Measurements from ENCODE around the gene DUS1L. TPM values are rescaled to one million over a fixed set of nuclear protein-coding genes. Genes with fewer than 3 reads are reported as not detected.

Gene DUS1L
- total RNA-seq, 1 experiment from 2014 or later = 44.9 TPM

DNA sequence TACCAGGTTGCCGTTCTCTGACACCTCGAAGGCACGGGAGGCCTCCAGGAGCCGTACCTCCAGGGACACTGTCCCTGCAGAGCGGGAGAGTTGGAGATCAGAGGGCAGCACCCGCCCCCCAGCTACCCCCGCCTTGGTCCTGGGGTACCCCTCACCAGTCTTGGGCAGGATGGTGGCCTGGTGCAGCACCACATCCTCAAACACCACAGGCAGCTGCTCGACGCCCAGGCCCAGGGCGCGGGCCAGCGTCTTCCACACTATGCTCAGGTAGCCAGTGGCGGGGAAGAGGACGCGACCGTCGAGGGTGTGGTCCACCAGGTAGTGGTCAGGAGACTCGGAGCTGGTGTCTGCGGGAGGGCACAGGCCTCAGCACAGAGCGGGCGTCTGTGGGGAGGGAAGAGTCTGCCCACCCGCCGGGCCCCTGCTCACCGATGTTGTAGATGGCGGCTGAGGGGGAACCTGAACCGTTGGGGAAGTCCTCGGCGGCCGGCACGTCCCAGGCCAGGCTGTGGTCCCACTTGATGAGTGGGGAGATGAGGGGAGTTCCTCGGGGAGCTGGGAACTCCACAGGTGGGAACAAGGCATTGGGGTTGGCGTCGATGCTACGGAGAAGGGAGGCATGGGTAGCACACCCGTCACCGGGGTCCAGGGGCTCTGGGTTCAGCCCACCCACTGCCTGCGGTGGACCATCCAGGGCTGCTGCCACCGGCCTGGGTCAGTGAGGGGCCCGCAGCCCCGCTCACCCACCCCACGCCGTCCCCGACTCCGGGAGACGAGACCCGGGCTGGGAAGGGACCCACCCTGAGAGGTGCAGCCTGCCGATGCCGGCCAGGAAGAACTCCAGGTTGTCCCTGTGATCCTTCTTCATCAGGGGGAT lies 22.6 kb upstream of the DUS1L start:
- DNase-seq (ENCODE audit: low spot score) = no peak

DNA sequence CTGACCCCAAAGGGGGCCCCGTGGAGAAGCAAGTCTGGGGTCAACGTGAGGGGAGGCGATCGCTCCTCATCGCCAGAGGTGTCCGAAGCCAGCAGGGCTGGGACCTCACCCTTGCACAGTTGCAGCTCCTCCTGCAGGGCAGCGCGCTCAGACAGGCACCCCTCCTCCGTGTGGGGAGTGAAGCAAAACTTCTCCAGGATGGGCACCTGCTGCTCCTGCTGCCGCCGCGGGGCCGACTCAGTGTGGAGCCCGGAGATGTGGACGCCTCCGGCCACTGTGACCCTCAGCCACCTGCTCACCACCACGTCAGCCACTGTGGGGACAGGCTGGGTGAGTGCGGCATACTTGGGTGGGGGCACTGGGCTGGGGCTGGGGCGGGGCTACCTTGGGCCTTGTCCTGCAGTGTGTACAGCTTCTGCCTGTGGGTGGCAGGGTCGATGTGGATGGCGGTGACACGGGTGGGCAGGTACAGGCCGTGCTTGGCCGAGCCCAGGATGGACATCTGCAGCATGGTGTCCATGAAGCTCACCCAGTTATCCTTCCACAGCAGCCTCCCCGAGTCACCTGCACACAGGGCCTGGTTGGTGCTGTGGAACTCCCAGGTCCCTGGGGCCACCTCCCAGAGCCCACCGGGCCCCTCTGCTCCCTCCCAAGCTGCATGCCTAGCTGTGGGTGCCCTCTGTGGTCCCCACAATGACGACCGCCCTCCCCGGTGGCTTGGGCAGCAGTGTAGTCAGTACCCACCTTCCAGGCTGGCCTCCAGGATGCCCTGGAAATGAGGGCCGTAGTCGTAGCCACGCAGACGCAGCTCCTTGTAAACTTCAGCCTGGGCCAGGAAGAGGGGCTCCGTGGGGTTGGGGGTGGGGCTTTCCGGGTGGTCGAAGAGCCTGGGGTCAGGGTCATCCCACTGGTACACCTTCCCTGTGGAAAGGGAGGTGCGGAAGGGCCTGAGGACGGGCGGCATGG lies 21.6 kb upstream of the DUS1L start:
- no peak for DNase-seq (ENCODE audit: low spot score)

DNA sequence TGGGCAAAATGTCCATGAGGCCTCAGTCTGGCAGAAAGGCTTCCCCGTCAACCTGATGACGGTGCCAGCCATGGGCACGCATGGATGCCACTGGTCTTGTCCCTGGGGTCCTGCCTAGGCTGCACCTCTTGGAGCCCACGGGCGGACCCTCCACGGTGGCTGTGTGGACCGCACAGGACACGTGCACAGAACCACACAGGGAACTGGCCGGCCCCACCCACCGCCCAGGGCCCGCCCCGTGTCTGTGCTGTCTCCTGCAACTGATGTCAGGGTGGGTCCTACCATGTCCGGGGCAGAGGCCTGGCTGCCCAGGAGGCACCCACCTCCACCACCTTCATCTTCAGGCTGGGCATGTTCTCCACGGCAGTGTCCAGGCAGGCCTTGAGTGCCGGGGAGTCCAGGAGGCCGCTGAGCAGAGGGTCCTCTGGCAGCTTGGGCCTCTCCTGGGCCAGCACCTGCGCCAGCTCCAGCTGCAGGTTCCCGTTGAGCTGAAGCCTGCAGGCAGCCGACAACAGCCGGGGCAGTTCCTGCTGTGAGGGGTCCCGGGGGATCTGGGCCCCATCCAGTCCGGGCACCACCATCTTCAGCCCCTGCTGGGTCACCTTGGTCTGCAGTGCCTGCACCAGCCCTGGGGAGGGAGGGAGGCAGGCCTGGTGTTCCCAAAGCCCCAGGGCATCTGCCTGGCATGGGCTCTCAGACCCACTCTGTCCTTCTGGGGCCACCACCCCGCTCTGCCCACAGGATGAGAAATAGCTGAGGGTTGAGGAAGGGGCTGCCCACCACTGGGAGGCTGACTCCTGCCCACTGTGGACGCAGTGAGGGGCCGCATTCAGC lies 20.5 kb upstream of the DUS1L start:
- DNase-seq (ENCODE audit: low spot score) = no peak

DNA sequence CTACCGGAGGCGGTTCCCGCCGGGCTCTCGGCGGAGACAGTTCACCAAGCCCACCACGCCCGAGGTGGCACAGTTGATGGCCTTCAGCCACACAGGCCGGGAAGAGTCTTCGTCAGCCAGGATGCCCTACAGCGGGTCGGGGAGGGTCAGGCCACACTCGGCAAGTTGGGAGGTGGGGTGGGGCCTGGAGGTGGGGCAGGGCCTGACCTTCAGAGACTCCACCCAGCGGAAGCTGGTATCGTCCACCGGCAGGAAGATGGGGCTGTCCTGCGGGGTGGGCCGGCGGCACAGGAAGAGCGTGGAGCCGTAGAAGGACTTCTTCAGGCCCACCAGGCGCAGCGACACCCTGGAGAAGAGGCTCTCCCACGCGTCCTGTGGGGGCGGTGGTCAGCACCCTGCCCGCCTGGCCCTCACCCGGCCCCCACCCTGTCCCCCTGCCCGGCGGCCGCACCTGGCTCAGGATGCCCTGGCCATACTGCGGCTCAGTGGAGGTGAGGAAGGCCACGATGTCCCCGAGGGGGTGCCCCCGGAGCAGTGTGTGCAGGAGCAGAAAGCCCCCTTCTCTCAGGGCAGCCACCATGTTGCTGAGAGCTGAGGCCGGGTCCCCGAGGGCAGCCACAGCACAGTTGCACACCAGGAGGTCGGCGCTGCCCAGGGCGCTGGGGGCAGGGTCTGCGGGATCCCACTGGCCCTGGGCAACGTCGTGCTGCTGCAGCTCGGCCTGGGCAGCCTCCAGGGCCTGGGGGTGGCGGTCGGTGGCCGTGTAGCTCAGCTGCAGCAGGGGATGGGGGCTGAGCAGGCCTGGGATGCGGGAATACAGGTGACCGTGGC lies 19.6 kb upstream of the DUS1L start:
- no peak for DNase-seq (ENCODE audit: low spot score)

DNA sequence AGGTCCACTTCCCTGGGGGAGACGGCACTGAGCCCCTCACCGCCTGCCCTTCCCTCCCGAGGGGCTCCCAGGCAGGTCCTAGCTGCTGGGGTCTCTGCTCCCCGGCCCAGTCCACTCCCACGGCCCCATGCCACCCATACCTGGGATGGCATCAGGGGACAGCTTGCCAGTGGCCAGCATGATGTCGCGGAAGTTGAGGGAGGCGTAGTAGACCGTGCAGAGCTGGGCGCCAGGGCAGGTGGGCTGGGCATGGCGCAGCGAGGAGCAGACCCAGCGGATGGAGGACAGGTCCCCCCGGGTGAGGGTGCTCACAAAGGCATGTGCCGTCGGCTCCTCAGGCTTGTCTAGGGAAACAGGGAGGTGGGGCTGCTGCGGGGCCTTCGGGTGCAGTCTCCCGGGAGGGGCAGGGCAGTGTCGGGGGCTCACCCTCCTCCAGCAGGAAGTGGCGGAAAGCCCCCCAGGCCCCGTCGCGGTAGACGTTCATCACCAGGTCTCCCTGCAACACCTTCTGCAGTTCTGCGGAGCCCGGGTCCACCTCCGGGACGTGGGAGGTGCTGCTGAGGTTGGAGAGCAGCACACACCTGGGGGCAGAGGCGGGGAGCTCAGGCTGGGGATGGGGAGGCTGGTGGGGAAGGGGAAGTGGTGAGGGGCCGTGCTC lies 18.9 kb upstream of the DUS1L start:
- DNase-seq (ENCODE audit: low spot score) = no peak

DNA sequence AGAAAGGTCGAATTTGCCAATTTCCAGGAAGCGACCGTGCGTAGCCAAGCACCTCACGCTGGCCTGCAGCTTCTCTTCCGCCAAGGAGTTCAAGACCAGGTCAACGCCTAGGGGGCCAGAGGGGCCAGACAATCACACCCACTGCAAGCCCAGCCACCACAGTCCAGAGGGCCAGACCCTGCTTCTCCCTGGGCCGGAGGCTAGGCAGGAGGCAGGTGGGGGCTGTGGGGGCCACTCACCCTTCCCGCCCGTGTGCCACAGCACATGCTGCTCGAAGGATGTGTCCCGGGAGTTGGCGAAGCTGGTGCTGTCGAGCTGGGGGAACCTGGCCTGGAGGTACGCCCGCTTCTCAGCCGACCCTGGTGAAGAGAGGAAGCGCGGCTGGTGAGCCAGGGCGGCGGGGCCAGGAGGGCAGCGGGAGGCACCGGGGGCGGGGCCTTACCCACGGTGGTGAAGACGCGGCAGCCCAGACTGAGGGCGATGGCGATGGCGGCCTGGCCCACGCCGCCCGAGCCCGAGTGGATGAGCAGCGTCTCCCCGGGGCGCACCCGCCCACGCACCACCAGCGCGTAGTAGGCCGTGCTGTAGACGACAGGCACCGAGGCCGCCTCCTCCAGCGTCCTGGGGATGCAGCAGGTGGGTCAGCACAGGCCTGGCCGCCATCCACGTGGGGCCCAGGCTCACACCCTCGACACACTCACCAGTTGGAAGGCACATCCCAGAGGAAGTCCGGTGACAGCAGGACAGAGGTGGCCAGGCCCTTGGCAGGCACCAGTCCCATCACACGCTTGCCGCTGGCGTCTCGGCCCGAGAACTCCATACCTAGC lies 18.1 kb upstream of the DUS1L start:
- no peak for DNase-seq (ENCODE audit: low spot score)

DNA sequence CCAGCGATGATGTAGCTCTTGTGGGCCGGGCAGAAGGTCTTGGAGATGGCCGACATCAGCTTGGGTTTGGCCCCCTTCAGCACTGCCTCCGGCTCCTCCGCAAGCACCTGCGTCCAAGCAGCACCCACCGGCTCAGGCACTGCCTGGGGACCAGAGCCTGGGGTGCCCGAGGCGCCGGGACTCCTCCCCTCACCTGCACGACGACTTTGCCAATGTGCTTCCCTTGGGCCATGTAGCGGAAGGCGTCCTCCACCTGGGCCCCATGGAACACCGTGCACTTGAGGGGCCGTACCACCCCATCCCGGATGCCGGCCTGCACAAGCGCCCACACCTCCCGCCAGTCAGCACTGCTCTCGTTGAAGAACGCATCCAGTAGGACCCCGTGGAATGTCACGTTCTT lies 17.4 kb upstream of the DUS1L start:
- no peak for DNase-seq (ENCODE audit: low spot score)

DNA sequence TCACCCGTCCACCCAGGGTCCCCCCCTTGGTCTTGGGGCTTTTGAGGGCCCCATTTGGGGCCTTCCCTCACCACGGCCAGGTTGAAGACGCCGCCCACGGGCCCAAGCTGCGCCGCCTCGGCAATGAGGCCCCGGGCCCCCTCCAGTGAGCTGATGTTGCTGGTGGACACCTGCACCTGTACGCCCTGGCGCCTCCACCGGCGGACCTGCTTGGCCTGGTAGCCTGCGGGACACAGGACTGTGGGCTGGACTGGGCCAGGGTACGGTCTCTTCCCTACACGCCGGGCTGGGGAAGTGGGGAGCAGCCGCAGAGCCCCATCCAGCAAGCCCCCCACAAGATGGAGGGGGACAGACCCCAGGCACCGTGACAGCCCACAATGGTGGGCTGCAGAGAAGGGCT lies 16.9 kb upstream of the DUS1L start:
- DNase-seq (ENCODE audit: low spot score) = no peak

DNA sequence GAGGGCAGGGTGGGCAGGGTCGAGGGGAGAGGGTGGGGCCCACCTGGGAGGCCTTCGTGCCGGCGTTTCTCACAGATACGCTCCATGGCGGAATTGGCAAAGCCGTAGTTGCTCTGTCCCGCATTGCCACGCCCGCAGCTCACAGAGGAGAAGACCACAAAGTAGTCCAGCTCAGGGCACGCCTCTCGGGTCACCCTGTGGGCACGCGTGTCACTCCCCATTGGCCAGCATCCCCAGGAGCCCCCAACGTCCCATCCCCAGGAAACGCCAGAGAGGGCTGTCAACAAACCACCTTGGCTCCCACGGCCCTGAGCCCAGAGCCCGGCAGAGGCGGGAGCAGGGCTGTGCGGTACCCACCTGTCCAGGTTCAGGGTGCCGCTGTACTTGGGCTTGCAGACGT lies 16.4 kb upstream of the DUS1L start:
- no peak for DNase-seq (ENCODE audit: low spot score)

DNA sequence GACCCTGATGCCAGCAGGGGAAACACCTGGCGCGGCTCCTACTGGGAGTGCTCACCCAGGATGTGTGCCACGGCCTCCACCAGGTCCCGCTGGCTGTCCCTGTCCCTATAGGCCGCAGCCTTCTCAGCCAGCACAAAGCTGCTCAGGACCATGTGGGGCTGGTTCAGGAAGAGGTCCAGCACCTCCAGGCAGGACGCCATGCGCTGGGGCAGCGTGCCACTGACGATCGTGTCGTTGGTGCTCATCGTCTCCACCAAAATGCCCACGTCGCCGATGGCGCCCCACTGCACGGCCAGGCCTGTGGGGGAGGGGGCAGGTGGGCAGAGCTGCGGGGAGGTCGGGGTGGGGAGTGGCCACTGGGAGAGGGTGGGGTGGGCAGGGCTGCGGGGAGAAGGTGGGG lies 15.9 kb upstream of the DUS1L start:
- no peak for DNase-seq (ENCODE audit: low spot score)

DNA sequence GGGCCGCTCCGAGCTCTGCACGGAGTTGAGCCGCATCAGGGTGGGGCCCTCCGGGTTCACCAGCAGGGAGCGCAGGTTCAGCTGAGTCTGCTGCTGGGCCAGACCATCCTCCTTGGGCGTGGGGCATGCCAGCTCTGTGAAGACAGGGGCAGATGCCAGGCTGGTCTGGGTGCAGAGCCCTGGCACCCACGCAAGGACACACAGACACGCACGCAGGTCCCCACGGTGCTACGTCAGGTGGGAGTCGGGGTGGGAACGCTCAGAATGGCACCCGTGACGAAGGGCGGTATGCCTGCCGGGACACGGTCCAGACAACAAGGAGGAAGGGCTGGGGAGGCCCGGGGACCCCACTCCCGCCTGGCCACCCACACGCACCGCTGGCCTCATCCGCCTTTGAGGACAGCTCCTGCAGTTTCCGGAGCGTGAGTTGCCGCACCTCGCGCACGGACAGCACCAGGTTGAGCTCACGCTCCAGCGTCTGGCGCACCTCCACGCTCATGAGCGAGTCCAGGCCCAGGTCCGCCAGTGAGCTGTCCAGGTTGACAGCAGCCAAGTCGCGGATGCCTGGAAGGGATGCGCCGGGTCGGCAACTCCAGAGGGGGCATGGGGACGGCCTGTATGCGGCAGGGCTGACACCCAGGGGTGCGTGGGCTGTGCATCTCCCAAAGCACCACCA lies 15.3 kb upstream of the DUS1L start:
- DNase-seq (ENCODE audit: low spot score) = no peak

DNA sequence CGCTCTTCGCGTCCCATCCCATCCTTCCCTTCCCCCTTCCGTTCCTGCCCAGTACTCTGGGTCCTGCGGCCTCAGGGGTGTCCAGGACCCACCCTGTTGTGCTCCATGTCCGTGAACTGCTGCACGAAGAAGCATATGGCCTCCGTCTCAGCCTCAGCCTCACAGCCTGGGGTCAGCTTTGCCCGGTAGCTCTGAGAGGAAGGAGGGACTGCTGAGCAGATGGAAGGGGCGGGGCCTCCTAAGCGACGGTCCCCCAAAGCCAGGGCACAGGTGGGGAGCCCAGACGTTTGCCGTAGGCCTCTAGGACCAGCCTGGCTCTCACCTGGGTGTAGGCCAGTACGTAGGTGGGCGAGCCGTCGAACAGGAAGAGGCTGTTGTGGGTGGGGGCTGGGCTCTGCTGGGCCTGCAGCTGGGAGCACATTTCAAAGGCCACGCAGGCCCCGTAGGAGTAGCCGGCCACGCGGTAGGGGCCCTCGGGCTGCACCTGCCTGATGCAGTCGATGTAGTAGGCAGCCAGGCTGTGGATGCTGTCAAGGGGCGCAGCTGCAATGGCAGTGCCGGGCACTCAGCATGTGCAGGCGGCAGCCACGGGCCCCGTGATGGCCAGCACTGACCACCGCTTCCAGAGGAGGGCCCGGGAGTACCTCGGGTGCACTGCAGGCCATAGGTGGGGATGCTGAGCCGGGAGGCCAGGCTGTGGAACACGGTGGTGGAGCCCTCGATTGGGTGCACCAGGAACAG lies 14.6 kb upstream of the DUS1L start:
- DNase-seq (ENCODE audit: low spot score) = no peak

DNA sequence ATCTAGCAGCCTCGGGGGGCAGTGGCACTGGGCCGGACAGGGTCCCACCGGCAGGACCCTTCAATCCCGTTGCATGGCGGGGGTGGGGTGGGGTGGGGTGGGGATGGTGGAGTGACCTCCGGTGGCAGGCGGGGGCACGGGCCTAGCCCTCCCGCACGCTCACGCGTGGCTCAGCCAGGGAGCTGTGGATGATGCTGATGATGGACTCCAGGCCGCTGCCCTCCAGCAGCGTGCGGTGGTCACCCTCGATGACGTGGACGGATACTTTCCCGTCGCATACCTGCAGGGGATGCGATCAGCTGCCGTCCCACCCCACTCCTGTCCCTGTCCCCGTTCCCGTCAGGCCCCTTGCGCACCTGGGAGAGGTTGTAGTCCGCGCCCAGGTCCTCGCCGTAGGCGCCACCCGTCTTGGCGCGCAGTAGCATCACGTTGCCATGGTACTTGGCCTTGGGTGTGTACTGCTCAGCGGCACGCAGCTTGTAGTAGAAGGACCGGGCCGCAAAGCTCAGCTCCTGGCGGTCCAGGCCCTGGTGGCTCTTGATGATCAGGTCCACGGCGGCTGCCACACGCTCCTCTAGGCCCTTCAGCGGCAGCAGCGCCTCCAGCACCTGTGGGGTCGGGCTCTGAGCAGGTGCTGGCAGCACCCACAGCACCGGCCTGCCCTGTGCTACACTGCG lies 13.5 kb upstream of the DUS1L start:
- DNase-seq (ENCODE audit: low spot score) = no peak

DNA sequence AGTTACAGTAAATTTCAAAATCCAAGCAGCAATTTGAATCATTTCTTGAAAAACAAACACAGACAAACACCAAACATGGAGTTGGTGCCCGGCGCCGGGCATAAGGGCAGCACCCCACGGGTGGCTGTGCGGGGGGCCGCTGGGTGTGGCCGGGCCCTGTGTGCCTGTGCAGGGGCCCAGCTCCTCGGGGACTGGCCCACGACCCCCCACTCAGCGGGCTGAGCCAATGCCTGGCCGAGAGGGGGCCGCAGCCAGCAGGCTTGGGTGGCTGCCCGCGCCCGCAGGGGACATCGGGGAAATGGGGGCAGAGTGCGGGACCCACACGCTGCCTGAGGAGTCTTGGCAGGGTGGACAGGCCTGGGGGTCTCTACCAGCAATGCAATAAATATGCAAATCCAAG lies 12.8 kb upstream of the DUS1L start:
- DNase-seq (ENCODE audit: low spot score) = no peak

DNA sequence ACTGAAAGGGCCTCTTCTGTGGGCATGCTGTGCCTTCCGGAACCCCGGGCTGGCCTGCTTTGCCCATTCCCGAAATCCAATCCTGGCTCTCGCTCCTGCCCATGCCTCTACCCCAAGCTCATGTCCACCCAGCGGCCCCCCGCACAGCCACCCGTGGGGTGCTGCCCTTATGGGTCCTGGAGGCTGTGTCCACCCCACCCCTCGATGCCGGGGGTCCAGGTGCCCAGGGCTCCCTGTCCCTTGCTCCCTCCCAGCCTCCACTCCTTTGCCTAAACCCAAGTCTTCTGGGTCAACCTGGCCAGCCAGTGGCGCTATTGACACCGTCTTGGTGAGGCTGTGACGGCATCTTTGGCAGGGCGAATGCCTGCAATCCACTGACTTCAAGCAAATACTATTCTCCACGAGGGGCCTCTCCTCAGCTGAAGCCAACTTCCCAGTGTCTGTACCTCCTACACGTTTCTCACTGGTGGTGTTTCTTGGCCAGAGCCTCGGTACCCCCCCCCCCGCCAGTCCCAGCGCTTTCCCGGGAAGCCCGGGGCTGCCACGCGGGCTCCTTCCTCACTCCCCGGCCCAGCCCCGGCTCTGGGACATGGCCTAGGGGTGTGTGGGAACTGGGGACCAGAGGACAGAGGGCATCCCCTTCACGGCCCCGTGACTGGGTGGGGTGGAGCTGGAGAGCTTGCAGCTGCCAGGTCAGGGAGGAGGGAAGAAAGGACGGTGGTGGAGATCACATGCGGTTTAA lies 12.2 kb upstream of the DUS1L start:
- no peak for DNase-seq (ENCODE audit: low spot score)

DNA sequence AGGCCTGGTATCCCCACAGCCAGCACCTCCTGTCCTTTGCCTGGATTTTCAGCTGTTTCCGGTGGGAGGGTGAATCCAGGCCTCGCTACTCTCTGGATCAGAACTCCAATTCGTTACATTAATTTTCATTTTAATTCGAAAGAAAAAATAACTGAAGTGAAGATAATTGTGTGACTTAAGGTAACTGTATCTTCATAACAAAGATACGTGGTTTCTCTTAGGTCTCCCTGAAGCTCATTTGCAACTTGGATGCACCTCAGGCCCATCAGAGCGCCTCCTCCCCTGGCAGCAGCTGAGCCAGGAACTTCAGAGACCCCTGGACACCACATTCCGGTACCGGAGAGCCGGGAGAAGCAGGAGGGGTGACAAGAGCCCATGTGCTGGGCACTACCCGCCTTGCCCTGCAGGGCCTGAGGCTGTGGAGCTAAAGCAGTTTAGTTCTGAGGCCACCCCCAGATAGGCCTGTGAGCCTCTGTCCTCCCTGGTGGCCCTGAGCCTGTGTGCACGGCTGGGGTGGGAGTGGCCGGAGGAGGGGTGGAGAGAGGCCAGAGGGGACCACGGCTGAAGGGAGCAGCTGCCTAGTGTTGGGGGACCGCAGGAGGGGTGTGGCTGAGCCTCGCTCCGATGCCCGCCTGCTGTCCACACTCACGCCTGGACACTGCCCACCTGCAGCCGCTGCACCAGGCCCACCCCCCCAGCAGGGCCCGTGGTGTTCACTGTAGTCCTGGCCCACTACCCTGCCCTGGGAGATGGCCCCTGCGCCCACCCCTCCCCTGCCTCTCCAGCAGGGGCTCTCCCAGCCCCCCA lies 11.4 kb upstream of the DUS1L start:
- no peak for DNase-seq (ENCODE audit: low spot score)
